Activated CD4-positive, alpha-beta memory T cell treated with anti-CD3 and anti-CD28 coated beads, Interleukin-2, amount 10 ng/mL, durations not matched to agents 7 days and 5 days (primary cell): ENCODE data around the gene SGO2. TPM values are rescaled to one million over a fixed set of nuclear protein-coding genes. Genes with fewer than 3 reads are reported as not detected.
"Not testable (repeated sequence)": the region's sequence is repeated elsewhere in the genome, so short reads cannot be mapped to it uniquely, and the experiment has no call there.

ENCODE experiments used
- CTCF ChIA-PET: fragments of 350-600 bp; sonication (Branson Sonifier 250); formaldehyde crosslinking; loops from one replicate; lab custom pipeline; 2021; ENCODE audit warnings: antibody characterized with exemption, inconsistent platforms; lab: Charles Lee
- POLR2A ChIA-PET: fragments of 350-600 bp; sonication (Branson Sonifier 250); formaldehyde crosslinking; loops from one replicate; lab custom pipeline; 2021; ENCODE audit warnings: antibody characterized with exemption; lab: Charles Lee
- DNase-seq: peaks from one replicate; pipeline ENCODE4 v3.0.0-alpha.2; 2020
- H3K27ac Mint-ChIP-seq: one replicate; pipeline ENCODE4 v1.8.0; 2021; ENCODE audit warnings: mild to moderate bottlenecking, mixed read lengths
- H3K27me3 Mint-ChIP-seq: one replicate; pipeline ENCODE4 v1.8.0; 2021; ENCODE audit warnings: mixed read lengths
- H3K36me3 Mint-ChIP-seq: one replicate; pipeline ENCODE4 v1.8.0; 2021; ENCODE audit warnings: low read depth, mixed read lengths
- H3K4me1 Mint-ChIP-seq: one replicate; pipeline ENCODE4 v1.8.0; 2021; ENCODE audit warnings: mixed read lengths
- H3K4me3 Mint-ChIP-seq: one replicate; pipeline ENCODE4 v1.8.0; 2021; ENCODE audit warnings: mild to moderate bottlenecking, mixed read lengths
- H3K9me3 Mint-ChIP-seq: one replicate; pipeline ENCODE4 v1.8.0; 2021; ENCODE audit warnings: mixed read lengths
- total RNA-seq, 2 experiments: library from RNA; stranded (reverse); gene quantifications; one replicate each; pipeline ENCODE4 v1.2.3, GENCODE V29; 2021

Gene SGO2
- total RNA-seq, 2 experiments from 2014 or later, result 44.2 to 45.3 TPM

DNA sequence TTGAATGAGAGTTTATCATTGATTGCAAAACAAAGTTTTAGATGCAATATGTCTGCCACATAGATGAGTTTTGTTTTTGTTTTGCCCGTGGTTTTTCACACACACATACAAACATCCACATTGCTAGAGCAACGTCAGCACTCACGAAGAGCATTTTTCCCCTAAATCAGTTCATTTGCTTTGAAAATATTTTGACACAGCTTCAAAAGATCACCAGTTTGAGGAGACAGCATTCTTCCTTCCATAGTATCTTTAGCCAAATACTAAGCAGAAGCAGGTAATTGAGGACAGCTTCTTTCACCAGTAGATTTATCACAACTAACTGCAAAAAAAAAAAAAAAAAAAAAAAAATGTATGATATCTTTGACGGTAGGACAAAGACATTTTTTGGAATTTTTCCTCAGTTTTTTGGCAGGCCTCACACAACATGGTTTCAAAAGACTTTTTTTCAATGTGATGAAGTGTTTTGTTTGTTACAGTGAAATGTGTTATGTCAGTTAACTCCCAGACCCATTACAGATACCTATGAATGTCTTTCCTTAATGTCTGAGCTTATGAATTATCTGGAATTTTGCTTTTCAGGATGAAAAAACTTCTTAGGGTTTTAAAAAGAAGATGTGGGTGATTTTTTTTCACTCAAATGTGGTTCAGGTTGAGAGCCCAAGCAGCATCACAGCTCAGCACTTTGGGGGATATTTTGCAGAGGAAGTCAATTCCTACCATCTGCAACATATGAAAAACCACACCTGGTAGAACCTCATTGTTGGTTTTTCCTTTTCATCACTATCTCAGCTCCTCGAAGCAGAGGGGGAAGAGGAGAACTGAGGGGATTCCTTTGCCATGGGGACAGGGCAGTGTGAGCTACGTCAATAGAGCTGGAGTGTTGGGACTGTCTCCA lies 91.4 kb downstream of the SGO2 start:
- CTCF ChIA-PET, result interaction anchor here (0.6 kb wide), 1 partner anchor 58 kb away, joined by 4 read pairs; no protein-coding TSS in a partner anchor
- H3K9me3 Mint-ChIP-seq, result peaks cover 1% of the 10 kb centered on the region
- no peak overlapping the region for H3K27ac Mint-ChIP-seq
- peaks cover 20% of the 10 kb centered on the region for H3K4me1 Mint-ChIP-seq
- H3K36me3 Mint-ChIP-seq, result no peaks in the 10 kb centered on the region
- H3K4me3 Mint-ChIP-seq, result no peak overlapping the region
- POLR2A ChIA-PET, result interaction anchor here (0.8 kb wide), 1 partner anchor 90 kb away, joined by 3 read pairs; no protein-coding TSS in a partner anchor
- peaks cover 3% of the 10 kb centered on the region for H3K27me3 Mint-ChIP-seq
- DNase-seq, result no peak

DNA sequence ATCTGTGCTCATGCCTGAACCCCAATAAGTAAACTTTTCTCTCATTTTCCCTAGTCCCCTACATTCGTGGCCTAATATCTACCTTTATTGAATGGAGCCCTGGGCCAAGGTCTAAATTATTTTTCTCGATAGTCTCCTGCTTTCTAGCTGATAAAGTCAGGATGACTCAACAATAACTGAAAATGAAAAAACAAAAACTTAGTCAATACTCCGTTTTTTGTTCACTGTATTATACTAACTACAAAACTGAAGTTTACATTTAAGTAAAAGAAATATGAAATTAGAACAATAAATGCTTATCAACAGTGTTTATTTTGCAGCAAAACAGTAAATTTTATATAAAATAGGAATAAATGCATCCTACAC lies 92.0 kb downstream of the SGO2 start:
- DNase-seq, result no peak
- H3K4me3 Mint-ChIP-seq, result no peak overlapping the region
- peaks cover 2% of the 10 kb centered on the region for H3K27me3 Mint-ChIP-seq
- H3K4me1 Mint-ChIP-seq, result peaks cover 22% of the 10 kb centered on the region
- H3K9me3 Mint-ChIP-seq, result no peaks in the 10 kb centered on the region
- POLR2A ChIA-PET, result no interaction called here
- CTCF ChIA-PET, result interaction anchor here (0.9 kb wide), 1 partner anchor 87 kb away, joined by 3 read pairs; no protein-coding TSS in a partner anchor
- no peaks in the 10 kb centered on the region for H3K36me3 Mint-ChIP-seq
- H3K27ac Mint-ChIP-seq, result no peak overlapping the region

DNA sequence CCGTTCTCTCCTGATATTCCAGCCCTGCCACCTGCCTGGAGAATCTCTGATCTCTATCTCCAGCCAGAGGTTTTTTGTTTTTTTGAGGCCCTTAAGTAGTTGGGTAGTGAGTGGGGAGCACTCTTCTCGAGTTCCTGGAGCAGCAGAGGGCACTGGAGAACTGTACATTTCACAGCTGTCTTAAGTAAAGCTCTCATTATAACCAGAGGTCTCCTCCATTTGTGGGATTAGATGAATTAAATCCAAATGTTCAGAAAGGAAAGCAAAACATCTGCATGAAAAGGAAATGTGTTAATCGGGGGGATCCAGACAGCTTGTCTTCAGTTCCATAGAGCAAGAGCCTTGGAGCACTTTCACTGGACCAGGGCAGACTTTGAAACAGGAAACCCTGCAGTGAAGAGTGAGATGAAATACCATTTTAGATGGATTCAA lies 92.6 kb downstream of the SGO2 start:
- DNase-seq, result no peak
- no peaks in the 10 kb centered on the region for H3K9me3 Mint-ChIP-seq
- peaks cover 22% of the 10 kb centered on the region for H3K4me1 Mint-ChIP-seq
- no peaks in the 10 kb centered on the region for H3K36me3 Mint-ChIP-seq
- POLR2A ChIA-PET, result no interaction called here
- H3K4me3 Mint-ChIP-seq, result no peak overlapping the region
- CTCF ChIA-PET, result interaction anchor here (0.9 kb wide), 1 partner anchor 86 kb away, joined by 3 read pairs; no protein-coding TSS in a partner anchor
- no peak overlapping the region for H3K27ac Mint-ChIP-seq
- H3K27me3 Mint-ChIP-seq, result peaks cover 2% of the 10 kb centered on the region

DNA sequence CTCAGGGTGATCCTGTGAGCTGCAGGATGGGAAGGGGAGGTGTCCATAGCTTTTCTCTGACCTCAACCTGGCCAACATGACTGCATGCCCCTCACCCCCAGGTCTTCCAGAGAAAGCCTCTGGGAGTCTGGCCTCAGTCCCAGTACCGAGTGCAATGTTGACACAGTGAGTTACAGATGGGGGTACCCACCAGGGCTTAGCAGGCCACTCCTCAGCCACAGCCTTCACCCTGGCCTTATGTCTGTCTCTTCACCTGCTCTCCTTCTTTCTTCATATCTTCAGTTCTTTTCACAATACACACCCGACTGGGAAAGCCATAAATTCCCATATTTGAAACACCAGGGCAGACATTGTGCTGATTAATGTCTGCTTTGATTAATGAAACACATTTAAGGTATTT lies 93.3 kb downstream of the SGO2 start:
- Mint-ChIP-seq H3K27me3 (no peaks in the 10 kb centered on the region), H3K4me3 (no peak overlapping the region), H3K9me3 (no peaks in the 10 kb centered on the region), H3K27ac (no peak overlapping the region), H3K36me3 (no peaks in the 10 kb centered on the region), H3K4me1 (peaks cover 22% of the 10 kb centered on the region)
- DNase-seq, result no peak
- POLR2A ChIA-PET, result no interaction called here
- CTCF ChIA-PET, result interaction anchor here (0.9 kb wide), 1 partner anchor 85 kb away, joined by 3 read pairs; no protein-coding TSS in a partner anchor

DNA sequence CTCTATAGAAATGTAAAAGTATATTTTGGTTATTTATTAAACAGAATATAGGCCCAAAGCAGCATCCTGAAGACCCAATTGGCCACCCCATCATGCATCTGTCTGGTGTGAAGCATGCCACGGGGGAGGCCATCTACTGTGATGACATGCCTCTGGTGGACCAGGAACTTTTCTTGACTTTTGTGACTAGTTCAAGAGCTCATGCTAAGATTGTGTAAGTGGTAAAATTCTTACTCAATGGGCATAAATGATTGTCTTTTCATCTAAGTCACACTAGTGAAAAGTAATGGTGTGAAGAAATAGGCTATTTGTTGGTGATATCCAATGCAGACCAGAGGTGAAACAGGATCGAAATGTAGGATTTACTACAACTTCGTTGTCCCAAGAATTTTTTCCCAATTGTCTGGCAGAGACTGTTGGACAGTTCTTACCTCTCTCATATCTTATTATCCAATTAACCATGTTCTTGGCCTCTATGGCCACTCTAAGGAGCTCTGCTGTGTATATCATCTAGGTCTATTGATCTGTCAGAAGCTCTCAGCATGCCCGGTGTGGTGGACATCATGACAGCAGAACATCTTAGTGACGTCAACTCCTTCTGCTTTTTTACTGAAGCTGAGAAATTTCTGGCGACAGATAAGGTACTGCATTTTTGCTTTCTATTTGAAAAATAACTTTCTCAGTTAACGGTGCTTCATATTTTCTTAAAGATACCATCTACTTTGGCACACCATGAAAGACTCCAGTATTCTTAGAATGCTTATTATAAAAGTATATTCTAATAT lies 94.8 kb downstream of the SGO2 start:
- DNase-seq, result no peak
- POLR2A ChIA-PET, result no interaction called here
- CTCF ChIA-PET, result no interaction called here
- no peak overlapping the region for H3K4me3 Mint-ChIP-seq
- no peaks in the 10 kb centered on the region for H3K36me3 Mint-ChIP-seq
- H3K4me1 Mint-ChIP-seq, result peaks cover 22% of the 10 kb centered on the region
- no peak overlapping the region for H3K27ac Mint-ChIP-seq
- no peaks in the 10 kb centered on the region for H3K27me3 Mint-ChIP-seq
- no peaks in the 10 kb centered on the region for H3K9me3 Mint-ChIP-seq

DNA sequence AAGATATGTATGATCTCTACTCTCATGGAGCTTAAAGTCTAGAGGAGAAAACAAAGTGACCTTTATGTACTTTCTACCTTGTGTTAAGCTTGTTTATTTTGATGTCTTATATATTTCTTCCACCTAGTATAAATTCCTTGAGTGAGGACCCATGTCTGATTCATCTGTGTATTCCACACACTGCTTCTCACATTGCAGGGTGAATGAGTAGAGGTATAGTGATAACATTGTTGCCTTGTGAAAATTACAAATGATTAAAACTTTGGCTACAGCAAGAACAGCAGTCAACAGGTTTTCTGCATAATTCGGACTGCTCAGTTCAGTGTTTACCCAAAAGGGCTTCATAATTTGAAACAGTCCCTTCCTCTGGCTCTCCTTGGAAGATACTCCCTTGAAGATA lies 96.1 kb downstream of the SGO2 start:
- no peaks in the 10 kb centered on the region for H3K27me3 Mint-ChIP-seq
- DNase-seq, result no peak
- ChIA-PET CTCF (no interaction called here), POLR2A (no interaction called here)
- peaks cover 19% of the 10 kb centered on the region for H3K4me1 Mint-ChIP-seq
- H3K4me3 Mint-ChIP-seq, result no peak overlapping the region
- no peaks in the 10 kb centered on the region for H3K9me3 Mint-ChIP-seq
- H3K36me3 Mint-ChIP-seq, result no peaks in the 10 kb centered on the region
- H3K27ac Mint-ChIP-seq, result no peak overlapping the region

DNA sequence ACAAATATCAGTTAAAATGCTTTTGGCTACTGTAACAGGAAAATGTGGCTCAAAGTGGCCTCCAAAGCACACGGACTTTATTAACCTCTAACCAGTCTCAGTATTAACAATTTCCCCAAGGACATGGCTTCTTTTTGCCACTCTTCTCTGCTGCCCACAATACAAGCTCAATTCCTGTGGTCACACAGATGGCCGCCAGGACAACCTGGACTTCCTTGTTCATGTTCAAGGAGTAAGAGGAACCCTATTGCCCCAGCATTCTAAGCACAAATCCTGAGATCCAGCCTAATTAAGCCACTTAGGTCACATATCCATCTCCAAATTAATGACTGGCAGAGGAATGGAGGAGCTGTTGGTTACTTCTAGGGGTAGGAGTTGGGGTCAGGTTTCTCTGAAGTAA lies 98.0 kb downstream of the SGO2 start:
- peaks cover 10% of the 10 kb centered on the region for H3K27me3 Mint-ChIP-seq
- H3K36me3 Mint-ChIP-seq, result no peaks in the 10 kb centered on the region
- ChIA-PET POLR2A (interaction anchor here (0.9 kb wide), 1 partner anchor 101 kb away, joined by 3 read pairs; no protein-coding TSS in a partner anchor), CTCF (no interaction called here)
- H3K27ac Mint-ChIP-seq, result no peak overlapping the region
- no peaks in the 10 kb centered on the region for H3K9me3 Mint-ChIP-seq
- no peak overlapping the region for H3K4me3 Mint-ChIP-seq
- H3K4me1 Mint-ChIP-seq, result peaks cover 4% of the 10 kb centered on the region
- DNase-seq, result no peak

DNA sequence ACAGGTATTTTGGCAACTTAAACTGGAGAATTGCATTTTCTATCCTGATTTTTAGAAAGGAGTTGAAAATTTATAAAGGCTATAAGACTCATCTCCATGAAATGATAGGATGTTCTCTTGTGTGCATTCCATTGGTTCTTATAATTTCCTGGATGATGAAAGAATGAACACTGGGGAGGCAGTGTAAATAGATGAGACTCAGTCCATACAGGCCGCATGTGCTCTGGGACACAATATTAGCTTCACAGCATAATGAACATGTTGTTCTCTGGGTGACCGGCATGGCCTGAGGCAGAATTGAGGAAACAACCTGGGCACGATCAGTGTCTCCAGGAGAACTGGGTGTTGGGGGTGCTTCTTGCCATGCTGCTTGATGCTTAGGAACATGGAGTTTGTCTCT lies 98.7 kb downstream of the SGO2 start:
- Mint-ChIP-seq H3K27ac (no peak overlapping the region), H3K9me3 (no peaks in the 10 kb centered on the region)
- CTCF ChIA-PET, result no interaction called here

DNA sequence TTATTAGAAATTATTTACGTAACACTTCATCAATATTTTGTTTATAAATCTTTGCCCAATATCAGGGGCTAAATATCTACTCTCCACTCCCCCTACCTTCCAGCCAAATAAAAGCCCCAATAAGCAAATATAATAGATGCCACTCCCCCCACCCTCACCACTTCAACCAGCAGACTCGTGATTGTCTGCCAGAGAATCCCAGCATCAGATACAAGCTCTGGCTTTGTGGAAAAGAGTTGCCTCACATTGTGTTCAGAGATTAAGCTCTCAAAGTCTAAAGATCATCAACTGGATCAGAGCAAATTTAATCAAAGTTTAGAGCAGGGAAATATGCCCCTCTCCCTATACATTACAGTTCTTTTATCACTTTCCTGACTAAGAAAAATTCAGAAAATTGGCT lies 99.3 kb downstream of the SGO2 start:
- CTCF ChIA-PET, result no interaction called here
- H3K27ac Mint-ChIP-seq, result no peak overlapping the region
- peaks cover 18% of the 10 kb centered on the region for H3K27me3 Mint-ChIP-seq
- peaks cover 2% of the 10 kb centered on the region for H3K4me1 Mint-ChIP-seq
- H3K9me3 Mint-ChIP-seq, result no peaks in the 10 kb centered on the region
- POLR2A ChIA-PET, result interaction anchor here (1.4 kb wide), 1 partner anchor 10 kb away, joined by 4 read pairs; no protein-coding TSS in a partner anchor
- no peak overlapping the region for H3K4me3 Mint-ChIP-seq
- H3K36me3 Mint-ChIP-seq, result no peaks in the 10 kb centered on the region
- no peak for DNase-seq

More for the DNA sequence above, 98.7 kb downstream of the SGO2 start:
- no peak for DNase-seq
- Mint-ChIP-seq H3K4me1 (peaks cover 2% of the 10 kb centered on the region), H3K36me3 (no peaks in the 10 kb centered on the region), H3K4me3 (no peak overlapping the region), H3K27me3 (peaks cover 15% of the 10 kb centered on the region)
- POLR2A ChIA-PET, result interaction anchor here (0.9 kb wide), 1 partner anchor 101 kb away, joined by 3 read pairs; no protein-coding TSS in a partner anchor

DNA sequence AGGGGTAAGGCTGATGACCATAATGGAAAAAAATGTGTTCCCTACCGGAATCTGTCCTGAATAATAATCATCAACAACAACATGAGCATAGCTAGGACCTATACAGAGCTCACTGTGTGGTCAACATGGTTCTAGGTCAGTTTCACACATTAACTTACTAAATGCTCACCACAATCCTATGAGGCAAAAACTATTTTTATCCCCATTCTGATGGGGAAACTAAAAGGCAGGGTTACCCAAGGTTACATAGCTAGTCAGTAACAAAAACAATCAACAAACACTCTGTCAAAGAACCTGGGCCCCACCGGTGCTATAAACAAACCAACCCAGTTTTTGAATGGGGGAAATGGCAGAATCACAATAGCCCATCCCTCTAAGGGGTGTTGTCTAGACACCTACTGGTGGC lies 100.0 kb downstream of the SGO2 start:
- H3K27me3 Mint-ChIP-seq, result peaks cover 23% of the 10 kb centered on the region
- POLR2A ChIA-PET, result interaction anchor here (1.4 kb wide), 1 partner anchor 9 kb away, joined by 4 read pairs; no protein-coding TSS in a partner anchor

DNA sequence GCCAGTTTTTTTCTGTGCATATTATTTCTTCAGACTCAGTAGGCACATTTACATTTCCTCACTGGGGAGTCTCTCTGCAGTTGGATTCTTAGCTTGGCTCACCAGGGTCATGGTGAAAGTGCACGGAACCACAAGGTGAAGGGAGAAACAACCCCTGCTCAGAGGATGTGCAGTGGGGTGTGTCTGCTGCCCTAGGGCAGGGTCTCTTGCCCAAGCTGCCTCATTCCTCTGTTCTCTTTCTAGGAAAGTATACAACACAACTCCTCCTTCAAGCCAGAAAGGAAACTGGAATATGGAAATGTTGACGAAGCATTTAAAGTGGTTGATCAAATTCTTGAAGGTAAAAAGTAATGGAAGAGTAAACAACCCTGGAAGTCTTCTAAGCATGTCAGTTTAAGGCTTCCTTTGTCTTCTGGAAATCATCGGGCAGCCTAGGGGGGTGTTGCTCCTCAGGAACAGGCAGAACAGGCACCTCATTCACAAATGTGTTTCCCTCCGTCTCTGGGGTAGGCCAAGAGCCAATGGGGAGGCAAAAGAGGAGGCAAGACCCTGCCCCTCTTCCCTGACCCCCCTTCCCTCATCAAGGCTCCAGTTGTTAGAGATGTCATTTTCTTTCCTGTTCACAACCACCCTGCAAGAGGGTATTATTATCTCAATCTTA lies 101.2 kb downstream of the SGO2 start:
- no peaks in the 10 kb centered on the region for H3K9me3 Mint-ChIP-seq
- no peak overlapping the region for H3K27ac Mint-ChIP-seq
- POLR2A ChIA-PET, result no interaction called here
- H3K4me1 Mint-ChIP-seq, result peaks cover 2% of the 10 kb centered on the region
- no peak overlapping the region for H3K4me3 Mint-ChIP-seq
- peaks cover 28% of the 10 kb centered on the region for H3K27me3 Mint-ChIP-seq
- DNase-seq, result no peak
- H3K36me3 Mint-ChIP-seq, result no peaks in the 10 kb centered on the region
- CTCF ChIA-PET, result no interaction called here

More for the DNA sequence above, 100.0 kb downstream of the SGO2 start:
- Mint-ChIP-seq H3K9me3 (no peaks in the 10 kb centered on the region), H3K27ac (no peak overlapping the region), H3K4me3 (no peak overlapping the region), H3K36me3 (no peaks in the 10 kb centered on the region), H3K4me1 (peaks cover 2% of the 10 kb centered on the region)
- CTCF ChIA-PET, result no interaction called here
- DNase-seq, result no peak

DNA sequence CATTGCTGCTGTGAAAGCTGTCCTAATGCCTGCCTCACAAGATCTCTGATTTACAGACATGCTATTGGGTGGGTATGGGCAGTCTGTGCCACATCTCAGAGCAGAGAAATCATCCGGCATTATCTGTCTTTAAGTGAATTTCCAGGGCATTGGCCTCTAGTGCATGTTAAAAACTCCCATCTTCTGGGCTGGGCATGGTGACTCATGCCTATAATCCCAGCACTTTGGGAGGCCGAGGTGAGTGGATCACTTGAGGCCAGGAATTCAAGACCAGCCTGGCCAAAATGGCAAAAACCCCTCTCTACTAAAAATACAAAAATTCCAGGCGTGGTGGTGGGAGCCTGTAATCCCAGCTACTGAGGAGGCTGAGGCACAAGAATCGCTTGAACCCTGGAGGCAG lies 102.5 kb downstream of the SGO2 start:
- CTCF ChIA-PET, DNase-seq, H3K4me3 Mint-ChIP-seq, POLR2A ChIA-PET, H3K27ac Mint-ChIP-seq, H3K36me3 Mint-ChIP-seq, H3K4me1 Mint-ChIP-seq, H3K9me3 Mint-ChIP-seq: not testable (repeated sequence)
- H3K27me3 Mint-ChIP-seq, result peaks cover 35% of the 10 kb centered on the region
